Measurements from ENCODE around the gene SLC38A6.
A peak's percentile ranks its signal among the peaks of the same experiment; 100 is the strongest.

Gene SLC38A6

DNA sequence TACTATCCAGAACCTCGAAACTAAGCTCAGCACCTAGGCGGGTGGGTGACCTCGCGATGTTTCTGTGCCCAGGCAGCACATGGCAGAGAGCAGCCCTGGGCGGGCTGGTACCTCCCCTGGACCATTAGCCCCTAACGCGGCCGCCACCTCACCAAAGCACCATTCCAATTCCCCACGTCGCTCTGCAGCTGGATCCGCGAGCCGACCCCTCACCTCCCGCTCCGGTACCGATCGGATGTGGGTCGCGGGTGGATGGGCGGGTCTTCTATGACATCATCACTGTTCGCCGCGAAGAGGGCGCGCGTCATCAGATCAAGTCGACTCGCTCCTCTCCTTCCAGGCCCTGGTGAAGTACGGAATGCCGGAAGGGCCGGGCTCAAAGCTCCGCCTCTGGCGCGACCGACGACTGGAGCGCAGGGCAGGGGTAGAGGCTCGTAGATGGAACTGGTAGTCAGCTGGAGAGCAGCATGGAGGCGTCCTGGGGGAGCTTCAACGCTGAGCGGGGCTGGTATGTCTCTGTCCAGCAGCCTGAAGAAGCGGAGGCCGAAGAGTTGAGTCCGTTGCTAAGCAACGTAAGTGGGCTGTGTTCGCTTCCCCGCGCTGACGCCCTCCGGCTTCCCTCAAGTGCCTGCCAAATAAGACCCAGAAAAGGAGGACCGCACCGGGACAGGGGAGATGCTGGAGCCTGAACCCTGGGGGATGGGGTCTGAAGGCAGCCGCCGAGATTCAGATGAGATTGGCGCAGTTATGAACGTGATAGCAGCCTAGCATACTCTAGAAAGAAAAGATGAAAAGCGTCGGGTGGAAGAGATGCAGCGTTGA lies at the start of gene SLC38A6, which contains the start of gene TRMT5:
TSS of gene SLC38A6 (plus strand) at position 435 of the 822 bp plus-strand sequence. CDS start at position 468, 33 bp downstream.
TSS of gene TRMT5 (minus strand) at position 269 of the 822 bp plus-strand sequence. CDS start at position 163, 106 bp downstream.
- peak within 1 kb of the TSS; percentile 92 for H3K4me3 ChIP-seq (ENCODE audit: low read length)
- TF ChIP-seq CTCF (IDR thresholded peaks at IDR 0.05; ENCODE audit: insufficient read depth, low read depth, low read length, missing control alignments): no peak
- DNase-seq (ENCODE audit: low read depth): peak; percentile 97

GRCh38 chr14:60933920-60934655 lies 47.0 kb upstream of the SLC38A6 start:
- no peak for DNase-seq (ENCODE audit: low read depth)
- no peak for TF ChIP-seq CTCF (IDR thresholded peaks at IDR 0.05; ENCODE audit: insufficient read depth, low read depth, low read length, missing control alignments)
- no peak overlapping the region for H3K4me3 ChIP-seq (ENCODE audit: low read length)

- TF ChIP-seq CTCF (IDR thresholded peaks at IDR 0.05; ENCODE audit: insufficient read depth, low read depth, low read length, missing control alignments): no peak
- no peak overlapping the region for H3K4me3 ChIP-seq (ENCODE audit: low read length)
- no peak for DNase-seq (ENCODE audit: low read depth)
Observed at GRCh38 chr14:60935319-60935718, 45.7 kb upstream of the SLC38A6 start.

GRCh38 chr14:60943637-60944032 lies 37.4 kb upstream of the SLC38A6 start:
- no peak overlapping the region for H3K4me3 ChIP-seq (ENCODE audit: low read length)
- no peak for DNase-seq (ENCODE audit: low read depth)
- no peak for TF ChIP-seq CTCF (IDR thresholded peaks at IDR 0.05; ENCODE audit: insufficient read depth, low read depth, low read length, missing control alignments)

DNA sequence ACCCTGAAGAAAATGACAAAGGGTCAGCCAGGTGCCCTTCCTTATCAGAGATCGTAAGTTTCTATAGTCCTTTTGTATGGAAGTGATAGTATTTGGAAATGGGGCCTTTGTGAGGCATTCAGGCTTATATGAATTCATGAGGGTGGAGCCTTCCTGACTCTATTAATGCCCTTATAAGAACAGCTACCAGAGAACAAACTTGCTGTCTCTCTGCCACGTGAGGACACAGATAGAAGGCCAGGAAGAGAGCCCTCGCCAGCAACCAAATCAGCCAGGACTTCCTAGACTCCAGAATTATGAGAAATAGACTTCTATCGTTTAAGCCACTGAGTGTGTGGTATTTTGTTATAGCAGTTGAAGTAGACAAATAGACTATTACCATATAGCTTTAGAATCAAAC lies 36.8 kb upstream of the SLC38A6 start:
- DNase-seq (ENCODE audit: low read depth): no peak
- TF ChIP-seq CTCF (IDR thresholded peaks at IDR 0.05; ENCODE audit: insufficient read depth, low read depth, low read length, missing control alignments): no peak
- no peak overlapping the region for H3K4me3 ChIP-seq (ENCODE audit: low read length)

DNA sequence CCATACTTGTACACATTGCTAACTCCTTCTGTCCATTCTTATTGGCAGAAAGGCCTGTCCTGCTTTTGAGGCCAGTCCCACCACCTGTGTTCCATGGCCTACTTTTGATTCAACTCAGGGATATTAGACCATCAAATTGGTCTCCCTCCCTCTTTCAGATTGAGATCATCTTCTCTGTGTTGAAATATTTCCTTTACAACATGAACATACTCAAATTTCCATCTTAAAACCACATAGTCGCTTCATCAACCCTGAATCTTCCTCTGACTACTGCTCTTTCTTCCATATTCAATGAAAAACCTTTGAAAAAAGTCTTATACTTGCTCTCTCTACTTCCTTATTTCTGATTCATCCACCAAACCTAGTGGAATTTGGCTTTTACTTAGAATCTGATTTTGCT lies 35.1 kb upstream of the SLC38A6 start:
- TF ChIP-seq CTCF (IDR thresholded peaks at IDR 0.05; ENCODE audit: insufficient read depth, low read depth, low read length, missing control alignments): no peak
- no peak for DNase-seq (ENCODE audit: low read depth)

More for the DNA sequence above, 35.1 kb upstream of the SLC38A6 start:
- H3K4me3 ChIP-seq (ENCODE audit: low read length): no peak overlapping the region
